Measurements from ENCODE around the gene KCNJ12.

Gene KCNJ12

GRCh38 chr17:21368545-21369246, 7.5 kb upstream of the KCNJ12 start:
- no peak for DNase-seq (ENCODE audit: low spot score)

- no peak for DNase-seq (ENCODE audit: low spot score)
These were observed 6.8 kb upstream of the KCNJ12 start for GRCh38 chr17:21369395-21369794.

DNA sequence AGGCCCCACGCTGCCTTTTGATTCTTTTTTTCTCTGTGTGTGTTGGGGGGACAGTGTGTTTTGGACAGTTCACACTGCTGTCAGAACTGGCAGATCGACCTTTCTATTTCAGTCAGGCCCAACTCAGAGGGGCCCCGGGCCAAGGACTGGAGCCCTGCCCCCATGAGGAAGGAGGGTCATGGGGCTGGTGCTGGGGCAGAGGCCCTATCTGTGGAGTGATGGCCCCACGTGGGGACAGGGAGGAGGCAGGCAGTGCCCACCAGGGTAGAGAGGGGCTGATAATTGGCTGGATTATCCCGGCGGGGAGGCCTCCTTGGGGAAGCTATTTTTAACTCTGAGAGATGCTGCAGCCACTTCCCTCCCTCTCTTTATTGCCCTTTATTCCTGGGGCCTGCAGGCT, 5.7 kb upstream of the KCNJ12 start:
- DNase-seq (ENCODE audit: low spot score) = no peak

DNA sequence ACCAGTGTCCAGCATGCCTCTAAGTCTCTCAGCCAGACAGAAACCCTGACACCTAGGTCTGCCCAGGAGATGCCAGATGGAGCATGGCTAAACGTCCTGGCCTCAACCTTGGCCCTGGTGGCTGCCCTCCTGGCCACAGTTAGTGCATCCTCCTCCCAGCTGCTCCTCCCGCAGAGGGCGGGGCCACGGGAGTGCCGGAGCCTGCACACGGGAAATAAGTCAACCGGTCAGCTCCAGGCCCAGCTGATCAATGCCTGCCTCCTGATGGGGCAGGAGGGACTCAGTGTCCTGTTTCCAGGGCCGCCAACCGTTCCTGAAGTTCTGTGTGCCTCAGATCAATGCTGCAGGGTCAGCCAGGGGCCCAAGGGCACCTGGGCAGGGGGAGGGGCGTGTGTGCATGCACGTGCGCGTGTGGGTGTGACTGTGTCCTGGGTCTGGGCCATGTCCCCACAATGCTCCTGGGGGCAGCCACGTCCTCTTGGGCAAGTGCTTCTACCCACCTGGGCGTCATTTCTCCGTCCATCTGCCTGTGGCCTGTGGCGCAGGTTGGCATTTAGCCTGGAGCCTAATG, 4.6 kb upstream of the KCNJ12 start:
- DNase-seq (ENCODE audit: low spot score) = no peak

DNA sequence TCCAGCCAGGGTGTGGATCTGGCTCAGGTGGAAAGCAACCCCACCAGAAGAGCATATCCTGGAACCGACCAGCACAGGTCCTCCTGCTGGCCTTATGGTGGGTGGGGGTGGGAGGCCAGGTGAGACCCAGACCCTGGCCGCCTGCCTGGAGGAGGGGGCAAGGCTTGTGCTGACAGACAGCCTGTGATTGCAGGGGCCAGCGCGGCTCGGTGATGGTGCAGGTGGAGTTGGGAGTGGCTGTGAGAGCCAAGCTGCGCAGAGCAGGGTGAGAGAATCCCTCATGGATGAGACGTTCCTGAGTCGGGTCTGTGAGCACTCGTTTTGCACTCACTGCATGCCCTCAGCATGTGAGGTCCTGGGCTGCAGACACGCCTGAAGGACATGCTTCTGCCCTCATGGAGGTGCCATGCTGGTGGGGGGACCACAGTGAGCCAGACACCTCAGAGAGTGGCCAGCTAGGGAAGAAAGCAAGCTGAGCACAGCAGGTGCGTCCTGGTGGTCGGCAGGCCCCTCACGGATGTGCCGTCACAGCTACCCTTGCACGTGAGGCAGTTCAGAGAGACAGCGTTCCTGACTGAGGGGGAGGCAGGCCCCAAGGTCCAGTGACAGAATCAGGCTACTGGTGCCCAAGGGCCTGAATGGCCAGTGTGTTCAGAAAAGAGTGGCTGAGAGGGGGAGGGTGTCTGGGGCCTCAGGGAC, 3.8 kb upstream of the KCNJ12 start:
- no peak for DNase-seq (ENCODE audit: low spot score)

- DNase-seq (ENCODE audit: low spot score) = no peak
These were observed 3.1 kb upstream of the KCNJ12 start for GRCh38 chr17:21373036-21373435.

- DNase-seq (ENCODE audit: low spot score) = no peak
These were observed 2.3 kb upstream of the KCNJ12 start for GRCh38 chr17:21373696-21374440.

- no peak for DNase-seq (ENCODE audit: low spot score)
These were observed 1.6 kb upstream of the KCNJ12 start for GRCh38 chr17:21374441-21375161.

- DNase-seq (ENCODE audit: low spot score) = no peak
These were observed 996 bp upstream of the KCNJ12 start for GRCh38 chr17:21375162-21375560.

DNA sequence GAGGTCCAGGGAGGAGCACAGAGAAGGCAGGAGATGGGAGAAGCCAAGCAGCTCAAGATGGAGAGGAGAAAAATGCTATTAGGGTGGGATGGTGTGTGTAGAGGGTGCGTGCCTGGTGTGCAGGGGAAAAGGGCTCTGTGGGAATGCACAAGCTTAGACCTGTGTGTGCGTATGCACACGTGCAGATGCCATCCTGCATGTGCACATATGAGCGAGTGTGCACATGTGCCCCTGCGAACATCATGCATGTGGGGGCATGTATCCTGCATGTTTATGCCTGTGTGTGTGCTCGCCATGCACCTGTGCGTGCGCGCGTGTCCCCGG, 438 bp upstream of the KCNJ12 start:
- no peak for DNase-seq (ENCODE audit: low spot score)

DNA sequence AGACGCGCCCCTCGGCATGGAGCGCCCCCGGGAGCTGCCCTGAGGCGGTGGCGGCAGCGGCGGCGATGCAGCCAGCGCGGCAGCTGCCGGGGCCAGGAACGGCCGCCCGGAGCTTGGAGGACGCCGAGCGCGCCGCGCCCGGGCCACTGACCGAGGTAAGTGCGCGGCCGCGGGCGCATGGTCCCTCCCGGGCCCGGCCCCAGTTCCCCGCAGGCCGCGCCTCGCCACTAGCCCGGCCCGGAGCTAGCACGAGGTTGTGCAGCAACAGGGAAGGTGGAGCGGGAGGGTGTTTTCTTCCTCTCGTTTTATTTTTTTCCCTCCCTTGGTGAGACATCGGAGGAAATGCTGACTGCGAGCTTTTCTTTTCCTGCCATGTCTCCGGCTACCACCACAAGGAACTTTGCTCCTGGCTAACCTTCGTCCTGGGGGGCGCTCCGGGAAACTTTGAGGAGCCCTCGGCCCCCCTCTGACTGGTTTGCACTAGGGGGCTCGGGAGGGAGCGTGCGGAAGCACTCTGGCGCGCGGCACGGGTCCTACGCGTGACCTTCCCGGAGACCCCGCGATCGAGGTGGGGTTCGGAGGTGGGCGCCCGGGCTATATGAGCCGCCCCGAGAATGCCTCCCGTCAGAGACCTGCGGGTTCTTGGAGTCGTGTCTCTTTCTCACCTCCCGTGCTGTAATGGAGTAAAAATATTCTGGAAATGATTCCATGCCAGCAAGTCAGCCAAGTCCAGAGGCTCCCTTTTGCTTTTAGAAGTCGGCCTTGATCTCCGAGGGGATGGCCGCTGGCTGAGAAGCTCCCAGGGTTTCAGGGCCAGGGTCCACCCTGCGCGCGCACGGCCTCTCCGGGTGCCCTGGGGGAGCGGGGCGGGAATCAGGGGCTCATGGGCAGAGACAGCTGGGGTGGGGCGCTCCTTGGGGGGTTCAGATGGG, 868 bp downstream of the KCNJ12 start:
- DNase-seq (ENCODE audit: low spot score) = no peak

GRCh38 chr17:21377705-21378396, 1.7 kb downstream of the KCNJ12 start:
- DNase-seq (ENCODE audit: low spot score) = no peak

DNA sequence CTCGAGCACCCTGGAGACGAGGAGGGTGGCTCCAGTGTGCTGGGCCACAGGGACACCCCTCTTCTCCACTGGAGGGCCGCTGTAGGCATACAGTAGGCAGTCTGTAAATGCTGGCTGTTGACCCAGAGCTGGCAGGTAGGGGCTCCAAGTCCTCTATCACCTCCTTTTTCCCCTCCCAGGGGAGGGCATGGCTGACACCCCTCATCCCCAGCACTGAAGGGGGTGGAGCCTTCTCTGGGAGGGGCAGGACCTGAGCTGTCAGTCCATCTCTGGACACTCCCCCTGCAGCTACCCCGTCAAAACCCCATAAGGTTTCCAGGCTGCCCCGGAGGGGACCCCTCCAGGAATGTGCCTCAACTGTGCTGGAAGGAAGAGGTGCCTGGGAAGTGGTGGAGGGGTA, 2.4 kb downstream of the KCNJ12 start:
- no peak for DNase-seq (ENCODE audit: low spot score)

DNA sequence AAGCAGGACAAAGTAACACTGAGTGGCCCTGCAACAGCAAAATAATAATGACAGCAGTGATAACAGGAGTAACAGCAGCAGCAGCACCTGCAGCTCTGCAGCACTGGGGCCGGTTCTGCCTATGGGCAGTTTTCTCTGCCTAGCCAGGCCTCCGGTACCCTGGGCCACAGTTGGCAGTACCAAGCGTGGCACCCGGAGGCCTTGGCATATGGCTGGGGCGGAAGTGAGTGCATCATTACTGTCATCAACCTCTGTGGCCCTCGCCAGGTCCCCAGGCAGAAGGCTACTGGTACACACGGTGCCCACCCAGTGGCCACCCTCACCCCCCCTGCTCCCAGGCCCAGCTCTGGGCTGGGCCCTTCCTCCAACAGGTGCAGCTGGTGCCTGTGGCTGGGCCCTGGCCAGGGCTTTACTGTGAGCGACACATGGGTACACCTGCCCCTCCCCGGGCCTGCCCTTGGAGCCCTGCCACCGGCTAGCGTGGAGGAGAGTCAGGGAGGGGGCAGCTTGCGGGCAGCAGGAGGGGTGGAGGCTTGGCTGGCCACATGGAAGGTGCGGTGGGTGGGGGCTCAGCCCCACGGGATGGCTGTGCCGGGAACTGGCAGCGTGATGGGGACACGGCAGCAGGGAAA, 3.0 kb downstream of the KCNJ12 start:
- DNase-seq (ENCODE audit: low spot score) = no peak

- no peak for DNase-seq (ENCODE audit: low spot score)
These were observed 4.5 kb downstream of the KCNJ12 start for GRCh38 chr17:21380659-21381058.

- DNase-seq (ENCODE audit: low spot score) = no peak
These were observed 5.0 kb downstream of the KCNJ12 start for GRCh38 chr17:21381076-21381706.

- no peak for DNase-seq (ENCODE audit: low spot score)
These were observed 6.7 kb downstream of the KCNJ12 start for GRCh38 chr17:21382560-21383495.

- no peak for DNase-seq (ENCODE audit: low spot score)
These were observed 9.2 kb downstream of the KCNJ12 start for GRCh38 chr17:21385281-21385845.
